22Rv1 (cell line): ENCODE measurements around the gene FZD10.

Experiments used
- ZFX ChIP-seq: fragments of 450-650 bp; IDR thresholded peaks from 2 replicates; pipeline ENCODE4 v1.6.1; 2017; ENCODE audit warnings: antibody characterized with exemption, borderline replicate concordance
- TF ChIP-seq, protein P1 (sequence below): fragments of 450-650 bp; IDR thresholded peaks from 2 replicates; pipeline ENCODE4 v1.5.1; 2017; ENCODE audit warnings: mild to moderate bottlenecking

DNA sequence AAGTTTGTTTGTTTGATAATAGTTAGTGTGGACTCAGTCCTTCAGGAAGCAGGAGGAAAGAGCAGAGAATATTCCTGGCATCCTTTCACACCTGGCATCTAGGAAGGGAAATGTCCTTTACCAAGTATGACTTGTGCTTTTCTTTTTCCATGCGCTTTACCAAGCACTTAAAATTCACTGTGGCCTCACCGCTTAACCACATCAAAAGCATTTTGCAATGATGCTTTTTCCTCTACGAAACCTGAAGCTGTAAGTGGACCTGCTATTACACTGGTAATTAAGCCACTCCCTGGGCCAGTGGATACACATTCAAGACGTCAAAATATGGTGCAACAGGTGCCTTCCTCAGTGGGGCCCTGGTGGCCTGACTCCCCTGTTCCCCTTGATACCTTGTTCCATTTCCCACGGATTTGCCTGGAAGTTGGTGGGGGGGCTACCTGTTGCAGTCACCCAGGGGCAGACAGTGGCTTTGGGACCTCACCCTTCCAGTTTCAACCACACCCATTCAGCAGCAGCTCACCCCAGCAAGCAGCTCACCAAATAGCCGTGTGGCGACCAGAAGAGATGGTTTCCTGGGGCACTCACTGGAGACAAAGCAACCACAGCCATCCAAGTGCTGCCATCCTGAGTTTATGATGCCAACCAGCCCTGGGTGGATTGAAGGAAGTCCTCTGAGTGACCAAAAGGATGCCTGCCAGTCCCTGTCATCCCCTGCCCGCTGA, 14.2 kb upstream of the FZD10 start:
- TF ChIP-seq, protein P1, sequence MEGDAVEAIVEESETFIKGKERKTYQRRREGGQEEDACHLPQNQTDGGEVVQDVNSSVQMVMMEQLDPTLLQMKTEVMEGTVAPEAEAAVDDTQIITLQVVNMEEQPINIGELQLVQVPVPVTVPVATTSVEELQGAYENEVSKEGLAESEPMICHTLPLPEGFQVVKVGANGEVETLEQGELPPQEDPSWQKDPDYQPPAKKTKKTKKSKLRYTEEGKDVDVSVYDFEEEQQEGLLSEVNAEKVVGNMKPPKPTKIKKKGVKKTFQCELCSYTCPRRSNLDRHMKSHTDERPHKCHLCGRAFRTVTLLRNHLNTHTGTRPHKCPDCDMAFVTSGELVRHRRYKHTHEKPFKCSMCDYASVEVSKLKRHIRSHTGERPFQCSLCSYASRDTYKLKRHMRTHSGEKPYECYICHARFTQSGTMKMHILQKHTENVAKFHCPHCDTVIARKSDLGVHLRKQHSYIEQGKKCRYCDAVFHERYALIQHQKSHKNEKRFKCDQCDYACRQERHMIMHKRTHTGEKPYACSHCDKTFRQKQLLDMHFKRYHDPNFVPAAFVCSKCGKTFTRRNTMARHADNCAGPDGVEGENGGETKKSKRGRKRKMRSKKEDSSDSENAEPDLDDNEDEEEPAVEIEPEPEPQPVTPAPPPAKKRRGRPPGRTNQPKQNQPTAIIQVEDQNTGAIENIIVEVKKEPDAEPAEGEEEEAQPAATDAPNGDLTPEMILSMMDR, result no peak
- no peak for TF ChIP-seq ZFX
